H1 (cell line): ENCODE data around the gene SCARB1.

Experiments
- ASH2L ChIP-seq: fragments of 200-600, 300-600 bp; sonication (generic); IDR thresholded peaks from one replicate; pipeline ENCODE4 v1.7.1; 2017; ENCODE audit warnings: low read length
- ATF3 ChIP-seq: IDR thresholded peaks from 2 replicates; pipeline ENCODE4 v1.6.1; 2011; ENCODE audit warnings: low read depth, mild to moderate bottlenecking, low read length; ENCODE audit not compliant: insufficient read depth
- CHD2 ChIP-seq: IDR thresholded peaks from 2 replicates; pipeline ENCODE4 v1.6.1; 2012; ENCODE audit warnings: low read length, improper control_type of control experiment
- CTCF ChIP-seq, 3 experiments: IDR thresholded peaks; 1 replicate in 2 of 3; 2 replicates in 1 of 3; pipeline versions ENCODE4 v1.5.1 to v1.6.1; 2011; ENCODE audit warnings: low read length in 3 of 3, mild to moderate bottlenecking in 3 of 3, inconsistent platforms in 2 of 3, low read depth in 1 of 3, moderate library complexity in 1 of 3; ENCODE audit not compliant: insufficient read depth in 1 of 3; ENCODE audit errors: control extremely low read depth in 1 of 3
- EP300 ChIP-seq, 2 experiments: IDR thresholded peaks; 1 replicate in 1 of 2; 2 replicates in 1 of 2; pipeline ENCODE4 v1.6.1; 2011 to 2012; ENCODE audit warnings: low read depth in 2 of 2, low read length in 2 of 2, mild to moderate bottlenecking in 2 of 2, borderline replicate concordance in 1 of 2, inconsistent platforms in 1 of 2, moderate library complexity in 1 of 2
- EZH2 ChIP-seq: fragments of 200-600 bp; sonication (generic); IDR thresholded peaks from 2 replicates; pipeline ENCODE4 v1.7.1; 2012; ENCODE audit warnings: low read depth, mild to moderate bottlenecking, moderate library complexity, low read length, inconsistent platforms; ENCODE audit not compliant: severe bottlenecking
- HDAC2 ChIP-seq, 2 experiments: fragments of 300-600 bp in 1 of 2; sonication (generic) in 1 of 2; IDR thresholded peaks; 2 replicates each; pipeline ENCODE4 v1.6.1; 2011 to 2012; ENCODE audit warnings: low read depth in 2 of 2, low read length in 2 of 2, mild to moderate bottlenecking in 2 of 2, moderate library complexity in 2 of 2, borderline replicate concordance in 1 of 2, inconsistent platforms in 1 of 2
- PHF8 ChIP-seq: fragments of 200-600 bp; sonication (generic); conservative IDR thresholded peaks from 2 replicates; pipeline ENCODE4 v1.7.1; 2012; ENCODE audit warnings: low read depth, mild to moderate bottlenecking, inconsistent platforms, low read length, moderate library complexity
- POLR2A ChIP-seq, 2 experiments: IDR thresholded peaks; 1 replicate in 1 of 2; 2 replicates in 1 of 2; pipeline ENCODE4 v1.6.1; 2011; ENCODE audit warnings: low read depth in 2 of 2, low read length in 2 of 2, mild to moderate bottlenecking in 2 of 2; ENCODE audit errors: control extremely low read depth in 1 of 2

- TF ChIP-seq HDAC2 (IDR thresholded peaks at IDR 0.05; ENCODE audit: borderline replicate concordance in 1 of 2, low read depth in 2 of 2, low read length in 2 of 2) (no peak), PHF8 (no peak), ASH2L (no peak), EP300 (IDR thresholded peaks at IDR 0.05; ENCODE audit: borderline replicate concordance in 1 of 2, low read depth in 2 of 2, low read length in 2 of 2) (no peak), CHD2 (no peak), CTCF (IDR thresholded peaks at IDR 0.05; ENCODE audit: control extremely low read depth in 1 of 3, insufficient read depth in 1 of 3, low read depth in 1 of 3, low read length in 3 of 3) (no peak), POLR2A (IDR thresholded peaks at IDR 0.05; ENCODE audit: control extremely low read depth in 1 of 2, low read depth in 2 of 2, low read length in 2 of 2) (no peak), ATF3 (no peak), EZH2 (no peak)
These were observed 48.7 kb downstream of the SCARB1 start for GRCh38 chr12:124814741-124815613.
